Keratinocyte (primary cell): ENCODE data around the gene FBXO9.

ENCODE experiments used
- CTCF ChIP-seq, 3 experiments: IDR thresholded peaks in 1 of 3; conservative IDR thresholded peaks in 1 of 3; optimal IDR thresholded peaks in 1 of 3; 2 replicates in 2 of 3; 3 replicates in 1 of 3; pipeline versions ENCODE3 to v1.5.1; 2011; ENCODE audit warnings: low read length in 3 of 3, mild to moderate bottlenecking in 3 of 3, moderate library complexity in 2 of 3, control low read depth in 1 of 3, inconsistent platforms in 1 of 3; ENCODE audit not compliant: insufficient read depth in 2 of 3; ENCODE audit errors: extremely low read depth in 1 of 3
- EZH2 ChIP-seq: IDR thresholded peaks from one replicate; pipeline ENCODE4 v1.6.1; 2012; ENCODE audit warnings: inconsistent platforms, mild to moderate bottlenecking, low read length, moderate library complexity

GRCh38 chr6:53069427-53069826, 4.2 kb downstream of the FBXO9 start:
- TF ChIP-seq CTCF (optimal IDR thresholded peaks at IDR 0.05 in 1 of 3, IDR thresholded peaks at IDR 0.05 in 1 of 3, conservative IDR thresholded peaks at IDR 0.05 in 1 of 3; ENCODE audit: extremely low read depth in 1 of 3, insufficient read depth in 2 of 3, low read length in 3 of 3) (no peak), EZH2 (no peak)
